WTC11 (cell line): ENCODE measurements around the gene RASL12.

Experiments
- ZBTB21 ChIP-seq: sonication (generic); formaldehyde crosslinking; IDR thresholded peaks from 2 replicates; pipeline ENCODE4 v1.8.1; 2023; ENCODE audit warnings: mild to moderate bottlenecking, missing genetic modification reagents, borderline replicate concordance
- ZNF263 ChIP-seq: sonication (generic); formaldehyde crosslinking; IDR thresholded peaks from 2 replicates; pipeline ENCODE4 v1.8.1; 2022; ENCODE audit warnings: low read depth, mild to moderate bottlenecking, moderate library complexity, missing genetic modification reagents
- TF ChIP-seq, protein P1 (sequence below): fragments of 200-600 bp; IDR thresholded peaks from 2 replicates; pipeline ENCODE4 v1.8.0; 2022; ENCODE audit warnings: antibody characterized with exemption
- TF ChIP-seq, protein P2 (sequence below): sonication (generic); formaldehyde crosslinking; IDR thresholded peaks from 2 replicates; pipeline ENCODE4 v1.8.0; 2023; ENCODE audit warnings: missing genetic modification reagents

DNA sequence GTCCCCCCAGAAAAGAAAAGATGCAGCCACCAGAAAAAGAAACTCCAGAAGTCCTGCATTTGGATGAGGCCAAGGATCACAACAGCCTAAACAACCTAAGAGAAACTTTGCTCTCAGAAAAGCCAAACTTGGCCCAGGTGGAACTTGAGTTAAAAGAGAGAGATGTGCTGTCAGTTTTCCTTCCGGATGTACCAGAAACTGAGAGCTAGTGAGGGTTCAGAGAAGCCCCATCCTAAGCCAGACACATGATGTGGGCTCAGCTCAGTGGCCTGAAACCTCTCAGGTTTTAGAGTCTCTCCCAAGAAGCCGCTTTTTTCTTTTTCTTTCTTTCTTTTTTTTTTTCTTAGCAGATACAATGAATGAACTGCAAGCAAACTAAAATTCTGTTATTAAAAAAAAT lies 14.8 kb downstream of the RASL12 start:
- TF ChIP-seq ZNF263 (CRISPR knock-in tag) (no peak), ZBTB21 (CRISPR knock-in tag) (no peak)
- TF ChIP-seq, protein P1, sequence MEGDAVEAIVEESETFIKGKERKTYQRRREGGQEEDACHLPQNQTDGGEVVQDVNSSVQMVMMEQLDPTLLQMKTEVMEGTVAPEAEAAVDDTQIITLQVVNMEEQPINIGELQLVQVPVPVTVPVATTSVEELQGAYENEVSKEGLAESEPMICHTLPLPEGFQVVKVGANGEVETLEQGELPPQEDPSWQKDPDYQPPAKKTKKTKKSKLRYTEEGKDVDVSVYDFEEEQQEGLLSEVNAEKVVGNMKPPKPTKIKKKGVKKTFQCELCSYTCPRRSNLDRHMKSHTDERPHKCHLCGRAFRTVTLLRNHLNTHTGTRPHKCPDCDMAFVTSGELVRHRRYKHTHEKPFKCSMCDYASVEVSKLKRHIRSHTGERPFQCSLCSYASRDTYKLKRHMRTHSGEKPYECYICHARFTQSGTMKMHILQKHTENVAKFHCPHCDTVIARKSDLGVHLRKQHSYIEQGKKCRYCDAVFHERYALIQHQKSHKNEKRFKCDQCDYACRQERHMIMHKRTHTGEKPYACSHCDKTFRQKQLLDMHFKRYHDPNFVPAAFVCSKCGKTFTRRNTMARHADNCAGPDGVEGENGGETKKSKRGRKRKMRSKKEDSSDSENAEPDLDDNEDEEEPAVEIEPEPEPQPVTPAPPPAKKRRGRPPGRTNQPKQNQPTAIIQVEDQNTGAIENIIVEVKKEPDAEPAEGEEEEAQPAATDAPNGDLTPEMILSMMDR: no peak
- TF ChIP-seq, protein P2, sequence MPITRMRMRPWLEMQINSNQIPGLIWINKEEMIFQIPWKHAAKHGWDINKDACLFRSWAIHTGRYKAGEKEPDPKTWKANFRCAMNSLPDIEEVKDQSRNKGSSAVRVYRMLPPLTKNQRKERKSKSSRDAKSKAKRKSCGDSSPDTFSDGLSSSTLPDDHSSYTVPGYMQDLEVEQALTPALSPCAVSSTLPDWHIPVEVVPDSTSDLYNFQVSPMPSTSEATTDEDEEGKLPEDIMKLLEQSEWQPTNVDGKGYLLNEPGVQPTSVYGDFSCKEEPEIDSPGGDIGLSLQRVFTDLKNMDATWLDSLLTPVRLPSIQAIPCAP (CRISPR knock-in tag): no peak
